ENCODE measurements around the gene ATP6V0A1.
"Not testable (repeated sequence)": the region's sequence is repeated elsewhere in the genome, so short reads cannot be mapped to it uniquely, and the experiment has no call there.

The ATP6V0A1 gene

DNA sequence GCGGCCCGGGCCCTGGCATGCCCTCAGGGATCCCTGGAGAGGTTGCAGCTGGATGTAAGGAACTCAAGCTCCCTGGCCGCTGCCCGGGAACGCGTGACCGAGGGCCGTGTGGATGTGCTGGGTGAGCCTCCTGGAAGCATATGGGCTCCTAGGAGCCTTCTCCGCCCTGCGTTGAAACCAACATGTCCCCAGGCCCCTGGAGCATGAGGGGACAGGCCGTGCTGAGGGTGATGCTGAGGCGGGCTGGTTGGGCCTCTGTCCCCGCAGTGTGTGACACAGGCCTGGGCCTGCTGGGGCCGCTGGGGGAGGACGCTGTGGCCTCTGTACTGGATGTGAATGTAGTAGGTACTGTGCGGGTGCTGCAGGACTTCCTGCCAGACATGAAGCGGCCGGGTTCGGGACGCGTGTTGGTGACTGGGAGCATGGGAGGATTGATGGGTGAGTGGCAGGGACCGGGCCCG is 88.4 kb downstream of the ATP6V0A1 start:
- Histone ChIP-seq H3K4me3 (replicated peaks; ENCODE audit: insufficient read depth, low read length) (no peak overlapping the region), H3K27me3 (ENCODE audit: insufficient read depth, poor library complexity, severe bottlenecking) (no peaks in the 10 kb centered on the region), H3K27ac (replicated peaks) (no peak overlapping the region)
- no peak for DNase-seq (ENCODE audit: low read depth in 1 of 2, low spot score in 1 of 2)
- no peak for TF ChIP-seq SPI1 (IDR thresholded peaks at IDR 0.05; ENCODE audit: borderline replicate concordance, low read depth)

DNA sequence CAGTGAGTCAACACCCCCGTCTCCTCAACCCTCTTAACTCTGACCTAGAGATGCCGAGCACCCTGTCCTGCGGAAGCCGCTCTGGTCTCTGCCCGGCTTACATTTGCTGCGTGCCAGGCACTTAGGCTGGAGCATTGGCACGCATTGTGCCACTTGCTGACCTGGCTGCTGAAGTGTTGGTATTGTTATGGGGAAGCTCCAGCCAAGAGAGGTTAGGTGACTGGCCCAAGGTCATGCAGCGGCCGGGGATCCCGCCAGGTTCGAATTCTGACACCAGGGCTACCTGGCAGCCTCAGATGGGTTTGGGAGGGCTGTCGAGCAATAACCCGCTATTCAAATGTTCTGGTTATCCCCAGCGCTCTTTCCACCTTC is 89.0 kb downstream of the ATP6V0A1 start:
- Histone ChIP-seq H3K4me3 (replicated peaks; ENCODE audit: insufficient read depth, low read length) (no peak overlapping the region), H3K27me3 (ENCODE audit: insufficient read depth, poor library complexity, severe bottlenecking) (no peaks in the 10 kb centered on the region), H3K27ac (replicated peaks) (no peak overlapping the region)
- DNase-seq (ENCODE audit: low read depth in 1 of 2, low spot score in 1 of 2): no peak
- TF ChIP-seq POLR2AphosphoS5 (IDR thresholded peaks at IDR 0.05; ENCODE audit: low read depth): no peak
- TF ChIP-seq, protein P1, sequence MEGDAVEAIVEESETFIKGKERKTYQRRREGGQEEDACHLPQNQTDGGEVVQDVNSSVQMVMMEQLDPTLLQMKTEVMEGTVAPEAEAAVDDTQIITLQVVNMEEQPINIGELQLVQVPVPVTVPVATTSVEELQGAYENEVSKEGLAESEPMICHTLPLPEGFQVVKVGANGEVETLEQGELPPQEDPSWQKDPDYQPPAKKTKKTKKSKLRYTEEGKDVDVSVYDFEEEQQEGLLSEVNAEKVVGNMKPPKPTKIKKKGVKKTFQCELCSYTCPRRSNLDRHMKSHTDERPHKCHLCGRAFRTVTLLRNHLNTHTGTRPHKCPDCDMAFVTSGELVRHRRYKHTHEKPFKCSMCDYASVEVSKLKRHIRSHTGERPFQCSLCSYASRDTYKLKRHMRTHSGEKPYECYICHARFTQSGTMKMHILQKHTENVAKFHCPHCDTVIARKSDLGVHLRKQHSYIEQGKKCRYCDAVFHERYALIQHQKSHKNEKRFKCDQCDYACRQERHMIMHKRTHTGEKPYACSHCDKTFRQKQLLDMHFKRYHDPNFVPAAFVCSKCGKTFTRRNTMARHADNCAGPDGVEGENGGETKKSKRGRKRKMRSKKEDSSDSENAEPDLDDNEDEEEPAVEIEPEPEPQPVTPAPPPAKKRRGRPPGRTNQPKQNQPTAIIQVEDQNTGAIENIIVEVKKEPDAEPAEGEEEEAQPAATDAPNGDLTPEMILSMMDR (IDR thresholded peaks at IDR 0.05; ENCODE audit: insufficient read depth, low read length): no peak
- no peak for TF ChIP-seq GABPA (IDR thresholded peaks at IDR 0.05; ENCODE audit: low read depth)
- no peak for TF ChIP-seq SPI1 (IDR thresholded peaks at IDR 0.05; ENCODE audit: borderline replicate concordance, low read depth)
- TF ChIP-seq, protein P2, sequence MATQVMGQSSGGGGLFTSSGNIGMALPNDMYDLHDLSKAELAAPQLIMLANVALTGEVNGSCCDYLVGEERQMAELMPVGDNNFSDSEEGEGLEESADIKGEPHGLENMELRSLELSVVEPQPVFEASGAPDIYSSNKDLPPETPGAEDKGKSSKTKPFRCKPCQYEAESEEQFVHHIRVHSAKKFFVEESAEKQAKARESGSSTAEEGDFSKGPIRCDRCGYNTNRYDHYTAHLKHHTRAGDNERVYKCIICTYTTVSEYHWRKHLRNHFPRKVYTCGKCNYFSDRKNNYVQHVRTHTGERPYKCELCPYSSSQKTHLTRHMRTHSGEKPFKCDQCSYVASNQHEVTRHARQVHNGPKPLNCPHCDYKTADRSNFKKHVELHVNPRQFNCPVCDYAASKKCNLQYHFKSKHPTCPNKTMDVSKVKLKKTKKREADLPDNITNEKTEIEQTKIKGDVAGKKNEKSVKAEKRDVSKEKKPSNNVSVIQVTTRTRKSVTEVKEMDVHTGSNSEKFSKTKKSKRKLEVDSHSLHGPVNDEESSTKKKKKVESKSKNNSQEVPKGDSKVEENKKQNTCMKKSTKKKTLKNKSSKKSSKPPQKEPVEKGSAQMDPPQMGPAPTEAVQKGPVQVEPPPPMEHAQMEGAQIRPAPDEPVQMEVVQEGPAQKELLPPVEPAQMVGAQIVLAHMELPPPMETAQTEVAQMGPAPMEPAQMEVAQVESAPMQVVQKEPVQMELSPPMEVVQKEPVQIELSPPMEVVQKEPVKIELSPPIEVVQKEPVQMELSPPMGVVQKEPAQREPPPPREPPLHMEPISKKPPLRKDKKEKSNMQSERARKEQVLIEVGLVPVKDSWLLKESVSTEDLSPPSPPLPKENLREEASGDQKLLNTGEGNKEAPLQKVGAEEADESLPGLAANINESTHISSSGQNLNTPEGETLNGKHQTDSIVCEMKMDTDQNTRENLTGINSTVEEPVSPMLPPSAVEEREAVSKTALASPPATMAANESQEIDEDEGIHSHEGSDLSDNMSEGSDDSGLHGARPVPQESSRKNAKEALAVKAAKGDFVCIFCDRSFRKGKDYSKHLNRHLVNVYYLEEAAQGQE (IDR thresholded peaks at IDR 0.05; ENCODE audit: insufficient replicate concordance, low read depth): no peak

DNA sequence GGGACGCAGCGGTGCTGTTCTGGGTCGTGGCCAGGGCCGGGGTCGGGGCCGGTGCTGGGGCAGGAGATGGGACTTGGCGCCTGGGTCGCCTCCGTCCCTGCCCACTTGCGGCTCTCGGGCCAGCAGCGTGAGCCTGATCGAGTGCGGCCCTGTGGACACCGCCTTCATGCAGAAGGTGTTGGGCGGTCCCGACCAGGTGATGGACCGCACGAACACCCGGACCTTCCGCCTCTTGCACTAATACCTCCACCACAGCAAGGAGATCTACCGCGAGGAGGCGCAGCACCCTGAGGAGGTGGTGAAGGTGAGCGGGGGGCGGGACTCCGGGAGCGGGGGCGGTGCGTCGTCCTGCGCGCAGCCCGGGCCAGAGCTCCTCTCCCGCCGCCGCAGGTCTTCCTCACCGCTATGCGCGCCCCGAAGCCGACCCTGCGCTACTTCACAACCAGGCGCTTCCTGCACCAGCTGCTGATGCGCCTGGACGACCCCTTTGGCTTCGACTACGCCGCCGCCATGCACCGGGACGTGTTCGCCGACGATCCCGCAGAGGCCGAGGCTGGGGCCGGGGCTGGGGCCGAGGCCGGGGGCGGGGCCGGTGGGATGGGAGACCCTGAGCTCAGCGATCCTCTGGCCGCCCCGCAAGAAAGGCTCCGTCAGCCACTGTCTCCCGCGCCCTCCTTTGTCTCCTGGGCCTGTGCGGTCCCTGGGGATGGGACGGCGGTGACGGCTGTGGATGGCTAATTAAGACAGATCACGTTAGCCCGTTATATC is 89.6 kb downstream of the ATP6V0A1 start:
- TF ChIP-seq POLR2AphosphoS5 (IDR thresholded peaks at IDR 0.05; ENCODE audit: low read depth): 0 out of 2 replicates have a peak, but pooled peaks have one; percentile 14
- TF ChIP-seq SPI1 (IDR thresholded peaks at IDR 0.05; ENCODE audit: borderline replicate concordance, low read depth): no peak
- TF ChIP-seq, protein P1 (IDR thresholded peaks at IDR 0.05; ENCODE audit: insufficient read depth, low read length): no peak
- TF ChIP-seq, protein P2 (IDR thresholded peaks at IDR 0.05; ENCODE audit: insufficient replicate concordance, low read depth): no peak
- no peak overlapping the region for H3K27ac ChIP-seq (replicated peaks)
- no peak for DNase-seq (ENCODE audit: low read depth in 1 of 2, low spot score in 1 of 2)
- H3K4me3 ChIP-seq (replicated peaks; ENCODE audit: insufficient read depth, low read length): peak overlapping the region; percentile 15; the same call in 1 of the 2 replicates
- no peaks in the 10 kb centered on the region for H3K27me3 ChIP-seq (ENCODE audit: insufficient read depth, poor library complexity, severe bottlenecking)

DNA sequence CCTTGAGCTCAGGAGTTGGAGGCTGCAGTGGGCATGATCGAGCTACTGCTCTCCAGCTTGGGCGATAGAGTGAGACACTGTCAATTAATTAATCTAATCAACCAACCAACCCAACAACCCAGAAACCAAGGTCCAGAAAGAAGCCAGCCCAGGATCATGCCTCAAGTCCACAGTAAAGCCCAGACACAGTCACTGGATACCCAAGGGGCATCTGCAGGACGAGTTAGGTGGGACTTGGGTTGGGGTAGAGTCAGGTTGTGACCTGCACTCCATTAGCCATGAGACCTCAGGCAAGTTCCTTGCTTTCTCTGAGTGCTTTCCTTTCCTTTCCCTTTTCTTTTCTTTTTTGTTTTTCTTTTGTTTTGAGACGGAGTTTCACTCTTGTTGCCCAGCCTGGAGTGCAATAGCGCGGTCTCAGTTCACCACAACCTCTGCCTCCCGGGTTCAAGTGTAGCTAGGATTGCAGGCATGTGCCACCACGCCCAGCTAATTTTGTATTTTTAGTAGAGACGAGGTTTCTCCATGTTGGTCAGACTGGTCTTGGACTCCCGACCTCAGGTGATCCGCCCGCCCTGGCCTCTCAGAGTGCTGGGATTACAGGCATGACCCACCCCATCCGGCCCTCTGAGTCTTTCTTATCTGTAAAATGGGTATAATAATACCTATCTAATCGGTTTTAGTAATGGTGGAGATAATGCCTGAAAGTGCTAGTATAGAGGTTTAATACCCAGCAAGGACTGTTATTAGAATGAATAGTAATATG is 90.5 kb downstream of the ATP6V0A1 start:
- no peak for DNase-seq (ENCODE audit: low read depth in 1 of 2, low spot score in 1 of 2)
- TF ChIP-seq GABPA (IDR thresholded peaks at IDR 0.05; ENCODE audit: low read depth): no peak
- no peak for TF ChIP-seq POLR2AphosphoS5 (IDR thresholded peaks at IDR 0.05; ENCODE audit: low read depth)
- TF ChIP-seq SPI1 (IDR thresholded peaks at IDR 0.05; ENCODE audit: borderline replicate concordance, low read depth): no peak
- TF ChIP-seq, protein P1 (IDR thresholded peaks at IDR 0.05; ENCODE audit: insufficient read depth, low read length): no peak
- TF ChIP-seq, protein P2 (IDR thresholded peaks at IDR 0.05; ENCODE audit: insufficient replicate concordance, low read depth): no peak
- Histone ChIP-seq H3K4me3 (replicated peaks; ENCODE audit: insufficient read depth, low read length) (no peak overlapping the region), H3K27ac (replicated peaks) (no peak overlapping the region), H3K27me3 (ENCODE audit: insufficient read depth, poor library complexity, severe bottlenecking) (no peaks in the 10 kb centered on the region)

DNA sequence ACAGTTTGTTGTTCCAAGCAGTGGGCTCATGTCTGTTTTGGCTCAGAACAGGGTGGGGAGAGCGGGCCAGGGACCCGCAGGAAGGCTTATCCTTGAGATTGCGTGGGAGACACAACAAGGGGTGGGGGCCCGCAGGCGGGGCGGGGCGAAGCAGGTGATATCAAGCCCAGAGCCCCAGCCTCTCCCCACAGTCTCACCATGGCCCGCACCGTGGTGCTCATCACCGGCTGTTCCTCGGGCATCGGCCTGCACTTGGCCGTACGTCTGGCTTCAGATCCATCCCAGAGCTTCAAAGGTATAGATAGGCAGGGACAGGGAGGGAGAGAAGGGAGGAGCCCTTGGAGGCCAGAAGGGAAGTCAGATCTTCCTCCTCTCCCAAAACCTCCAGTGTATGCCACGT is 94.1 kb downstream of the ATP6V0A1 start, which contains the start of gene HSD17B1:
TSS of gene HSD17B1 (plus strand) at position 188 of the 400 bp plus-strand sequence. CDS start at position 199, 11 bp downstream.
- not testable (repeated sequence) for DNase-seq (ENCODE audit: low read depth in 1 of 2, low spot score in 1 of 2); H3K27ac ChIP-seq (replicated peaks); H3K27me3 ChIP-seq (ENCODE audit: insufficient read depth, poor library complexity, severe bottlenecking); H3K4me3 ChIP-seq (replicated peaks; ENCODE audit: insufficient read depth, low read length)
